H4 (cell line): Measurements from ENCODE around the gene SIAE. TPM values are rescaled to one million over a fixed set of nuclear protein-coding genes. Genes with fewer than 3 reads are reported as not detected.
"Not testable (repeated sequence)": the region's sequence is repeated elsewhere in the genome, so short reads cannot be mapped to it uniquely, and the experiment has no call there.

Source experiments
- DNase-seq: peaks from one replicate; pipeline ENCODE4 v3.0.0-alpha.2; 2015; ENCODE audit warnings: low spot score
- total RNA-seq: library from RNA; depleted of rRNA; stranded (reverse); fragments of >200 nt; shearing (Covaris generic); gene quantifications from 2 replicates; pipeline ENCODE4 v1.2.3, GENCODE V29; 2014

SIAE gene
- total RNA-seq, 1 experiment from 2014 or later: 22.8 TPM

- DNase-seq: no peak
Observed at GRCh38 chr11:124623861-124624525, 49.5 kb downstream of the SIAE start.

GRCh38 chr11:124622531-124623451, 50.7 kb downstream of the SIAE start, which contains the start of gene TBRG1:
Gene TBRG1 (plus strand): TSS chr11:124622864. CDS start chr11:124623084, 220 bp downstream.
- peak; percentile 91 for DNase-seq

GRCh38 chr11:124618863-124619262, 54.7 kb downstream of the SIAE start:
- no peak for DNase-seq

- DNase-seq: no peak
Observed at GRCh38 chr11:124612567-124613246, 60.8 kb downstream of the SIAE start.

- no peak for DNase-seq
Observed at GRCh38 chr11:124612045-124612444, 61.5 kb downstream of the SIAE start.

- DNase-seq: no peak
Observed at GRCh38 chr11:124611064-124611463, 62.5 kb downstream of the SIAE start, which contains the start of gene PANX3. Gene PANX3 (plus strand): TSS chr11:124611428. CDS start chr11:124611557, 129 bp downstream.

- DNase-seq: no peak
Observed at GRCh38 chr11:124610295-124610694, 63.2 kb downstream of the SIAE start.

- no peak for DNase-seq
Observed at GRCh38 chr11:124608147-124608546, 65.4 kb downstream of the SIAE start.

GRCh38 chr11:124605719-124606118, 67.8 kb downstream of the SIAE start:
- no peak for DNase-seq

GRCh38 chr11:124602723-124603122, 70.8 kb downstream of the SIAE start:
- not testable (repeated sequence) for DNase-seq

- DNase-seq: no peak
Observed at GRCh38 chr11:124602193-124602592, 71.3 kb downstream of the SIAE start.

GRCh38 chr11:124600621-124601320, 72.8 kb downstream of the SIAE start:
- no peak for DNase-seq

GRCh38 chr11:124597626-124598025, 75.9 kb downstream of the SIAE start:
- DNase-seq: no peak

GRCh38 chr11:124595302-124595701, 78.2 kb downstream of the SIAE start:
- no peak for DNase-seq

- DNase-seq: no peak
Observed at GRCh38 chr11:124592627-124593026, 80.9 kb downstream of the SIAE start.

GRCh38 chr11:124591430-124591829, 82.1 kb downstream of the SIAE start:
- DNase-seq: no peak

GRCh38 chr11:124586238-124586860, 87.2 kb downstream of the SIAE start:
- DNase-seq: peak; percentile 49

GRCh38 chr11:124584681-124585372, 88.7 kb downstream of the SIAE start:
- no peak for DNase-seq

- DNase-seq: no peak
Observed at GRCh38 chr11:124583781-124584180, 89.8 kb downstream of the SIAE start.
